GM23248 (cell line): ENCODE measurements around the gene OFD1.

Source experiments
- EZH2 ChIP-seq: fragments of 200-600 bp; sonication (generic); IDR thresholded peaks from 2 replicates; pipeline ENCODE4 v1.6.1; 2018; ENCODE audit warnings: antibody characterized with exemption, mild to moderate bottlenecking; ENCODE audit not compliant: insufficient read depth, poor library complexity, severe bottlenecking
- EZH2phosphoT487 ChIP-seq: fragments of 200-600 bp; sonication (generic); IDR thresholded peaks from 2 replicates; pipeline ENCODE4 v1.6.1; 2018; ENCODE audit warnings: antibody characterized with exemption, moderate library complexity, mild to moderate bottlenecking, low read depth; ENCODE audit not compliant: insufficient read depth

DNA sequence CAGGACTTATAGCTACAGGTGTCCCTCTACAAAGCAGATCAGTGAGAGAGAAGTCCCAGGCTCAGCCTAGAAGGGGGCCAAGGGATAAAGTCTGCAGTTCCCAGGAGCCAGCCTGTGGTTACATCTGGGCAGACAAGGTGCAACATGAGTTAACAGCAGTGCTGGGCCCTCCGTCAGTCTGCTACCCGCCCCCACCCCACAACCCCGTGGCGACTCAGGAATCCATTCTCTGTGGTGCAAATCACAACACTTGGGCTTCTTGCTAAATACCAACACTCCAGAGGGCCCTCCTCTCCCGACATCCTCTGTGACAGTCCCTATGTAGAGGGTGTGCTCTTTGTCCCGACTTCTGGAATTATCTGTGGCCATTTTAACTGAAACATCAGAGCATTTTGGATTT is 68.6 kb downstream of the OFD1 start:
- no peak for TF ChIP-seq EZH2
- no peak for TF ChIP-seq EZH2phosphoT487
